WI38 (cell line): ENCODE measurements around the gene CAMK4.
"Not testable (repeated sequence)": the region's sequence is repeated elsewhere in the genome, so short reads cannot be mapped to it uniquely, and the experiment has no call there.

Experiments used
- H3K4me3 ChIP-seq: 2 replicates; pipeline ENCODE4 v1.5.1; 2011; ENCODE audit warnings: low read depth, mild to moderate bottlenecking, control low read depth, low read length
- CTCF ChIP-seq: IDR thresholded peaks from 2 replicates; pipeline ENCODE4 v1.5.1; 2012; ENCODE audit warnings: low read depth, mild to moderate bottlenecking, control low read depth, low read length

Gene CAMK4

DNA sequence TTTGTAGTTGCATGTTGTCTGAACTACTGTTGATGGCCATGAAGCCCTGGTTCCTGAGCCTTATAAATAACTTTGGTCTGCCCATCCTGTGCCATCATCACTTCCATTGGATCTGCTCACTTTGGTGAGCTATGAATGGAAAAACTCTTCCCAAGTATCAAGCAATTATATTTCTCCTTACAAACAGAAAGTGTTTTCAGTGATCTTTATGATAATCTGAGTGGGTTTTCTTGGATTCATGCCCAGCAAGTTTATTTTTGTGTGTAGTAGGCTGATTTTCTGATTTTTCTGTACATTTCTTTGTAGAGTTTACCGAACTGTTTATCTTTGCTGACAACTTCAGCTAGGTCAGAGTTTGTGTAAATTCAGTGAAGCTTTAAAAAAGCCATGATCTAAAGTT lies 31.0 kb downstream of the CAMK4 start:
- no peak for TF ChIP-seq CTCF
- no peak overlapping the region for H3K4me3 ChIP-seq

DNA sequence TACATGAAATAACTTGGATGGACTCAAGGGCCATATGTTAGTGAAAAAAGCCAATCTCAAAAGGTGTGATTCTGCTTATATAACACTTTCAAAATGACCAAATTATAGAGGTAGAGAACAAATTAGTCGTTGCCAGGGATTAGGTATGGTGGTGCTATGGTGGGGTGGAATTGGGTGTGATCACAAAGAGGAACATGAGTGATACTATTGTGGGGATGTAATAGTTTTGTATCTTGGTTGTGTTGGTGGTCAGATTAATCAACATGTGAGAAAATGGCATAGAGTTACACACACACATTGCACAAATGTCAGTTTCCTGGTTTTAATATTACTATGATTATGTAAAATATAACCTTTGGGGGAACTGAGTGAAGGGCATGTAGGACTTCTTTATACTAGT lies 31.9 kb downstream of the CAMK4 start:
- no peak overlapping the region for H3K4me3 ChIP-seq
- no peak for TF ChIP-seq CTCF

DNA sequence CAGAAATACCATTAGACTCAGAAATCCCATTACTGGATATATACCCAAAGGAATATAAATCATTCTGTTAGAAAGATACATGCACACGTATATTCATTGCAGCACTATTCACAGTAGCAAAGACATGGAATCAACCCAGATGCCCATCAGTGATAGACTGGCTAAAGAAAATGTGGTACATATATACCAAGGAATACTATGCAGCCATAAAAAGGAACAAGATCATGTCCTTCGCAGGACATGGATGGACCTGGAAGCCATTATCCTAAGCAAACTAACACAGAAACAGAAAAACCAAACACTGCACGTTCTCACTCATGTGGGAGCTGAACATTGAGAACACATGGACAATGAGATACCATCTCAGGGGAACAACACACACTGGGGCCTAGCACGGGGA lies 33.4 kb downstream of the CAMK4 start:
- H3K4me3 ChIP-seq: not testable (repeated sequence)

DNA sequence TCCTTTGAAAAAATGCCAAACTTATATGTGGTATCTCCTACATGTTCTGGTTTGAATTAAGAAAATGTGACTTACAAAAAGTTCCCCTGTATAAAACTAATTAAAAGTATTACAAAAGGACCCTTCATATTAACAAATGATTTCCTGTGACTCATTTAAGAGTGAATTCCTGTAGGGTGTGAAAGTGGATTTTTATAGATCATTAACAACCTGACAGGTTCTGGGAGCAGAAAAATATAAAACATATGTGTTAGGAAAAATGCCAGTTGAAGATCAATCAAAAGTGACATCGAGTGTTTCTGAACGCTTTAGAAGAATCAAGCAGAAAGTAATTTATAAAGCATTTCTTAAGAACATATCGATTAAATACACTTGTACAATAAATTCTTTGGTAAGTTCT lies 35.5 kb downstream of the CAMK4 start:
- no peak for TF ChIP-seq CTCF
- H3K4me3 ChIP-seq: no peak overlapping the region

GRCh38 chr5:111261610-111262009 lies 37.4 kb downstream of the CAMK4 start:
- TF ChIP-seq CTCF: no peak
- no peak overlapping the region for H3K4me3 ChIP-seq

DNA sequence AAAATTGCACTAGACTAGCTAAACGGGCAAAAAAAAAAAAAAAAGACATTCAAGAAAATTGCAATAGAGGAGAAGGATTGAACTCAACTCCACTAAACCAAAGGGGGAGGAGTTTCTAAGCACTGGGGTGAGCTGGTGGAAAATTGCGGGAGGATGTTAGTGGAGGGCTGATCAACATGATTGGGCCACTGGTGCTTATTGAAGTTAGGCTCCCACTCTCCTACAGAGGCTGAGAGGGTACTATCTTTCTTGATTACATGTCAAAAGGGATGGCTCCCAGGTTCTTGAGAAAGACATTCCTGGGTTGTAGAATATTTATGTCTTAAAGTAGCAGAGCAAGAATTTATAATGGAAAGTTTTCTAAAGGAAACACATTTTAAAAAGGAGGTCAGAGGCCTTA lies 38.0 kb downstream of the CAMK4 start:
- no peak overlapping the region for H3K4me3 ChIP-seq
- no peak for TF ChIP-seq CTCF

- no peak for TF ChIP-seq CTCF
- H3K4me3 ChIP-seq: no peak overlapping the region
Observed at GRCh38 chr5:111262815-111263214, 38.6 kb downstream of the CAMK4 start.

DNA sequence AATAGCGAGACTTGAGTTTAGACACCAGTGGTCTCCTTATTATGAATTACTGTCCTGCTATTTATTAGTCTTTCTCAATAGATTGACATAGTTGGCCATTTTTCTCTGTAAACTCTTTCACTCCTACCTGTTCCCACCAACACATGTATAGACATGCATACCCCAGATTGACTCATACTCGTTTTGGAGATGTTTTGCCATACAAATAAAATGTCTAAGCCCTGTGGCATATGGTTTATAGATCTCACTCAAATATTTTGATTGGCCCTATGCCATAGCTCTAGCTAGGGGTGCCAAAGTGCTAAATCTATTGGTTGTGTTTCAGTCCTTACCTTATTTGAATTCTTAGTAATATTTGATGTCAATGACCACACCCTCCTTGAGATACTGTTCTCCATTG lies 42.3 kb downstream of the CAMK4 start:
- TF ChIP-seq CTCF: no peak
- no peak overlapping the region for H3K4me3 ChIP-seq
